ENCODE results near the gene PTPRS. TPM values are rescaled to one million over a fixed set of nuclear protein-coding genes. Genes with fewer than 3 reads are reported as not detected.
"Not testable (repeated sequence)": the region's sequence is repeated elsewhere in the genome, so short reads cannot be mapped to it uniquely, and the experiment has no call there.

Gene PTPRS
- 247 and 351 TPM in 2 replicates for total RNA-seq
- polyA plus RNA-seq, result 46.0 and 68.7 TPM in 2 replicates

- Histone ChIP-seq H3K27me3 (no peaks in the 10 kb centered on the region), H3K4me1 (ENCODE audit: low read depth) (peaks cover 15% of the 10 kb centered on the region), H3K36me3 (no peaks in the 10 kb centered on the region), H3K9me3 (ENCODE audit: low read depth) (no peaks in the 10 kb centered on the region), H3K27ac (peak within 1 kb of the TSS; percentile 1), H3K4me3 (peak within 1 kb of the TSS; percentile 92)
- no peak for TF ChIP-seq CTCF (IDR thresholded peaks at IDR 0.05; ENCODE audit: low read depth, low read length)
- DNase-seq (ENCODE audit: low read depth in 1 of 2, low spot score in 1 of 2), result peak; percentile 90 to 93
Observed at GRCh38 chr19:5340637-5341447, at the start of gene PTPRS. TSS of gene PTPRS (minus strand) at chr19:5340812. CDS start at chr19:5286140, 54,672 bp downstream.

- Histone ChIP-seq H3K27me3 (peaks cover 60% of the 10 kb centered on the region), H3K9me3 (ENCODE audit: low read depth) (no peaks in the 10 kb centered on the region), H3K4me1 (ENCODE audit: low read depth) (no peaks in the 10 kb centered on the region), H3K27ac (no peak overlapping the region), H3K36me3 (no peaks in the 10 kb centered on the region), H3K4me3 (no peak overlapping the region)
- DNase-seq (ENCODE audit: low read depth in 1 of 2, low spot score in 1 of 2), result no peak
- no peak for TF ChIP-seq CTCF (IDR thresholded peaks at IDR 0.05; ENCODE audit: low read depth, low read length)
Observed at GRCh38 chr19:5389353-5389752, 48.7 kb upstream of the PTPRS start.

- Histone ChIP-seq H3K4me1 (ENCODE audit: low read depth) (no peaks in the 10 kb centered on the region), H3K27ac (no peak overlapping the region), H3K27me3 (peaks cover 42% of the 10 kb centered on the region), H3K9me3 (ENCODE audit: low read depth) (no peaks in the 10 kb centered on the region), H3K36me3 (no peaks in the 10 kb centered on the region), H3K4me3 (no peak overlapping the region)
- no peak for TF ChIP-seq CTCF (IDR thresholded peaks at IDR 0.05; ENCODE audit: low read depth, low read length)
- DNase-seq (ENCODE audit: low read depth in 1 of 2, low spot score in 1 of 2), result no peak
Observed at GRCh38 chr19:5387472-5387871, 46.9 kb upstream of the PTPRS start.

- no peaks in the 10 kb centered on the region for H3K9me3 ChIP-seq (ENCODE audit: low read depth)
- H3K4me1 ChIP-seq (ENCODE audit: low read depth), result no peaks in the 10 kb centered on the region
- no peak overlapping the region for H3K4me3 ChIP-seq
- H3K27ac ChIP-seq, result no peak overlapping the region
- DNase-seq (ENCODE audit: low read depth in 1 of 2, low spot score in 1 of 2), result no peak
- no peak for TF ChIP-seq CTCF (IDR thresholded peaks at IDR 0.05; ENCODE audit: low read depth, low read length)
- peaks cover 35% of the 10 kb centered on the region for H3K27me3 ChIP-seq
- H3K36me3 ChIP-seq, result no peaks in the 10 kb centered on the region
Observed at GRCh38 chr19:5386841-5387240, 46.2 kb upstream of the PTPRS start.

- DNase-seq (ENCODE audit: low read depth in 1 of 2, low spot score in 1 of 2); H3K27ac ChIP-seq; H3K27me3 ChIP-seq; H3K4me3 ChIP-seq; H3K9me3 ChIP-seq (ENCODE audit: low read depth); H3K36me3 ChIP-seq; H3K4me1 ChIP-seq (ENCODE audit: low read depth): not testable (repeated sequence)
Observed at GRCh38 chr19:5381197-5381596, 40.6 kb upstream of the PTPRS start.

GRCh38 chr19:5380215-5380919 lies 39.8 kb upstream of the PTPRS start:
- TF ChIP-seq CTCF (IDR thresholded peaks at IDR 0.05; ENCODE audit: low read depth, low read length), result no peak
- DNase-seq (ENCODE audit: low read depth in 1 of 2, low spot score in 1 of 2), result no peak
- Histone ChIP-seq H3K4me1 (ENCODE audit: low read depth) (no peaks in the 10 kb centered on the region), H3K27ac (no peak overlapping the region), H3K4me3 (no peak overlapping the region), H3K27me3 (peaks cover 10% of the 10 kb centered on the region), H3K9me3 (ENCODE audit: low read depth) (no peaks in the 10 kb centered on the region), H3K36me3 (no peaks in the 10 kb centered on the region)

Measured in cardiac muscle cell (in vitro differentiated cells and primary cell).